ENCODE results near the gene HS3ST5.

DNA sequence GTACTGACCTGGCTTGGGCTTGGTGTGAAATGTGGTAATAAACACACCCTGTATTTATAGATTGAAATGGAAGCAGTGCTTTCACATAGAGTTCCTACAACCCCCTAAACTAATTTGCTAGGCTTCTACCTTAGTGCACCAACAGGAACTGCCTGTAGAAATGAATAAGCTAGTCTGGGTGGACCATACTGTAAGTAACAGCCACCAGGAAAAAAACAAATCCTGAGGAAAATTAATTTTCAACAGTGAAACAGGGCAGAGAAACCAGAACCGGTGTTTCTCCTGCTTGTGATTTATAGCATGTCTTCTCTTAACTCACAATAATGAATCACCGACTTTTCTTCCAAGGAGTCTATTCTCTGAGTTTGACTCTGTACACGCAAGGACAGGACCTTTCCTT is 187.1 kb downstream of the HS3ST5 start:
- TF ChIP-seq, protein P1, sequence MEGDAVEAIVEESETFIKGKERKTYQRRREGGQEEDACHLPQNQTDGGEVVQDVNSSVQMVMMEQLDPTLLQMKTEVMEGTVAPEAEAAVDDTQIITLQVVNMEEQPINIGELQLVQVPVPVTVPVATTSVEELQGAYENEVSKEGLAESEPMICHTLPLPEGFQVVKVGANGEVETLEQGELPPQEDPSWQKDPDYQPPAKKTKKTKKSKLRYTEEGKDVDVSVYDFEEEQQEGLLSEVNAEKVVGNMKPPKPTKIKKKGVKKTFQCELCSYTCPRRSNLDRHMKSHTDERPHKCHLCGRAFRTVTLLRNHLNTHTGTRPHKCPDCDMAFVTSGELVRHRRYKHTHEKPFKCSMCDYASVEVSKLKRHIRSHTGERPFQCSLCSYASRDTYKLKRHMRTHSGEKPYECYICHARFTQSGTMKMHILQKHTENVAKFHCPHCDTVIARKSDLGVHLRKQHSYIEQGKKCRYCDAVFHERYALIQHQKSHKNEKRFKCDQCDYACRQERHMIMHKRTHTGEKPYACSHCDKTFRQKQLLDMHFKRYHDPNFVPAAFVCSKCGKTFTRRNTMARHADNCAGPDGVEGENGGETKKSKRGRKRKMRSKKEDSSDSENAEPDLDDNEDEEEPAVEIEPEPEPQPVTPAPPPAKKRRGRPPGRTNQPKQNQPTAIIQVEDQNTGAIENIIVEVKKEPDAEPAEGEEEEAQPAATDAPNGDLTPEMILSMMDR (IDR thresholded peaks at IDR 0.05; ENCODE audit: low read depth, low read length), result no peak
- TF ChIP-seq EZH2phosphoT487 (IDR thresholded peaks at IDR 0.05; ENCODE audit: low read depth), result no peak

Measured in OCI-LY3 (cell line).